ENCODE results near the gene NKTR.

The NKTR gene

GRCh38 chr3:42680806-42681205 lies 80.3 kb downstream of the NKTR start:
- no peaks in the 10 kb centered on the region for H3K4me1 ChIP-seq (ENCODE audit: low read length)
- H3K36me3 ChIP-seq (replicated peaks; ENCODE audit: insufficient read depth, low read length): no peaks in the 10 kb centered on the region
- DNase-seq: no peak
- no peak overlapping the region for H2AFZ ChIP-seq (ENCODE audit: low read length)
- no peak overlapping the region for H3K9ac ChIP-seq (ENCODE audit: low read length)
- H3K4me3 ChIP-seq (ENCODE audit: low read length): no peak overlapping the region
- H4K20me1 ChIP-seq (ENCODE audit: insufficient read depth, low read length): no peaks in the 10 kb centered on the region
- no peak for TF ChIP-seq CTCF (IDR thresholded peaks at IDR 0.05; ENCODE audit: low read length)
- TF ChIP-seq EZH2 (optimal IDR thresholded peaks at IDR 0.05; ENCODE audit: low read depth, low read length): no peak
- no peaks in the 10 kb centered on the region for H3K79me2 ChIP-seq (ENCODE audit: low read length)
- no peak overlapping the region for H3K27ac ChIP-seq (ENCODE audit: low read length)
- H3F3A ChIP-seq (ENCODE audit: insufficient read depth, low read length): no peaks in the 10 kb centered on the region
- no peaks in the 10 kb centered on the region for H3K9me2 ChIP-seq (replicated peaks; ENCODE audit: insufficient read depth, low read length)
- no peaks in the 10 kb centered on the region for H3K9me3 ChIP-seq (replicated peaks; ENCODE audit: insufficient read depth, low read length)
- no peak overlapping the region for H3K4me2 ChIP-seq (ENCODE audit: low read depth, low read length)
- H3K27me3 ChIP-seq (replicated peaks; ENCODE audit: insufficient read depth, low read length): no peaks in the 10 kb centered on the region

GRCh38 chr3:42681361-42682038 lies 81.0 kb downstream of the NKTR start:
- TF ChIP-seq EZH2 (optimal IDR thresholded peaks at IDR 0.05; ENCODE audit: low read depth, low read length) (no peak), CTCF (IDR thresholded peaks at IDR 0.05; ENCODE audit: low read length) (no peak), EZH2phosphoT487 (IDR thresholded peaks at IDR 0.05; ENCODE audit: low read length) (no peak)
- Histone ChIP-seq H3K4me2 (ENCODE audit: low read depth, low read length) (no peak overlapping the region), H3K4me1 (ENCODE audit: low read length) (no peaks in the 10 kb centered on the region), H2AFZ (ENCODE audit: low read length) (no peak overlapping the region), H3K9me2 (replicated peaks; ENCODE audit: insufficient read depth, low read length) (no peaks in the 10 kb centered on the region), H3K36me3 (replicated peaks; ENCODE audit: insufficient read depth, low read length) (no peaks in the 10 kb centered on the region), H4K20me1 (ENCODE audit: insufficient read depth, low read length) (no peaks in the 10 kb centered on the region), H3K9me3 (replicated peaks; ENCODE audit: insufficient read depth, low read length) (no peaks in the 10 kb centered on the region), H3K79me2 (ENCODE audit: low read length) (no peaks in the 10 kb centered on the region), H3K27me3 (replicated peaks; ENCODE audit: insufficient read depth, low read length) (no peaks in the 10 kb centered on the region), H3K9ac (ENCODE audit: low read length) (no peak overlapping the region), H3K27ac (ENCODE audit: low read length) (no peak overlapping the region), H3K4me3 (ENCODE audit: low read length) (no peak overlapping the region), H3F3A (ENCODE audit: insufficient read depth, low read length) (no peaks in the 10 kb centered on the region)
- no peak for DNase-seq

- H3K9me3 ChIP-seq (replicated peaks; ENCODE audit: insufficient read depth, low read length): no peaks in the 10 kb centered on the region
- no peaks in the 10 kb centered on the region for H3K27me3 ChIP-seq (replicated peaks; ENCODE audit: insufficient read depth, low read length)
- no peak overlapping the region for H3K4me2 ChIP-seq (ENCODE audit: low read depth, low read length)
- no peaks in the 10 kb centered on the region for H4K20me1 ChIP-seq (ENCODE audit: insufficient read depth, low read length)
- H3F3A ChIP-seq (ENCODE audit: insufficient read depth, low read length): no peaks in the 10 kb centered on the region
- H3K27ac ChIP-seq (ENCODE audit: low read length): no peak overlapping the region
- no peaks in the 10 kb centered on the region for H3K4me1 ChIP-seq (ENCODE audit: low read length)
- no peak overlapping the region for H3K4me3 ChIP-seq (ENCODE audit: low read length)
- no peaks in the 10 kb centered on the region for H3K9me2 ChIP-seq (replicated peaks; ENCODE audit: insufficient read depth, low read length)
- TF ChIP-seq CTCF (IDR thresholded peaks at IDR 0.05; ENCODE audit: low read length) (no peak), EZH2 (optimal IDR thresholded peaks at IDR 0.05; ENCODE audit: low read depth, low read length) (no peak), EZH2phosphoT487 (IDR thresholded peaks at IDR 0.05; ENCODE audit: low read length) (no peak)
- DNase-seq: no peak
- no peak overlapping the region for H2AFZ ChIP-seq (ENCODE audit: low read length)
- no peak overlapping the region for H3K9ac ChIP-seq (ENCODE audit: low read length)
- H3K36me3 ChIP-seq (replicated peaks; ENCODE audit: insufficient read depth, low read length): no peaks in the 10 kb centered on the region
- H3K79me2 ChIP-seq (ENCODE audit: low read length): no peaks in the 10 kb centered on the region
Measured at GRCh38 chr3:42682301-42683070, 82.0 kb downstream of the NKTR start.
